K562 (cell line): Measurements from ENCODE around the gene AJM1. TPM values are rescaled to one million over a fixed set of nuclear protein-coding genes. Genes with fewer than 3 reads are reported as not detected.

ENCODE experiments used
- ASH1L ChIP-seq: fragments of 450-650 bp; IDR thresholded peaks from 2 replicates; pipeline ENCODE4 v1.6.1; 2018; ENCODE audit warnings: borderline replicate concordance, mild to moderate bottlenecking, low read depth; ENCODE audit not compliant: partially characterized antibody
- C11orf30 ChIP-seq: fragments of 450-650 bp; IDR thresholded peaks from 2 replicates; pipeline ENCODE4 v1.6.1; 2016; ENCODE audit warnings: low read depth, mild to moderate bottlenecking
- CTBP1 ChIP-seq: fragments of 450-650 bp; IDR thresholded peaks from 2 replicates; pipeline ENCODE4 v1.6.1; 2016; ENCODE audit warnings: borderline replicate concordance
- EGR1 ChIP-seq: fragments of 450-650 bp; conservative IDR thresholded peaks from 2 replicates; pipeline ENCODE4 v1.6.1; 2017; ENCODE audit warnings: mild to moderate bottlenecking
- GATA2 ChIP-seq: sonication (generic); formaldehyde crosslinking; IDR thresholded peaks from 2 replicates; pipeline ENCODE4 v1.4.0; 2020; ENCODE audit warnings: mild to moderate bottlenecking, missing genetic modification reagents
- MCM5 ChIP-seq: fragments of 450-650 bp; IDR thresholded peaks from 2 replicates; pipeline ENCODE4 v1.6.1; 2016; ENCODE audit warnings: low read depth
- MIER1 ChIP-seq: fragments of 450-650 bp; IDR thresholded peaks from 2 replicates; pipeline ENCODE4 v1.6.1; 2016; ENCODE audit warnings: antibody characterized with exemption, mild to moderate bottlenecking, low read depth
- POLR2AphosphoS5 ChIP-seq: IDR thresholded peaks from 2 replicates; pipeline ENCODE4 v1.6.1; 2011; ENCODE audit warnings: mild to moderate bottlenecking, low read depth, low read length, moderate library complexity; ENCODE audit not compliant: control insufficient read depth, insufficient read depth
- RHOXF2B ChIP-seq: fragments of 250-450 bp; sonication (Bioruptor Pico); conservative IDR thresholded peaks from 2 replicates; pipeline ENCODE4 v1.5.1; 2021
- SETDB1 ChIP-seq: IDR thresholded peaks from one replicate; pipeline ENCODE4 v1.6.1; 2012; ENCODE audit warnings: low read length, control low read depth, inconsistent platforms
- SIN3B ChIP-seq: fragments of 450-650 bp; IDR thresholded peaks from 2 replicates; pipeline ENCODE4 v1.6.1; 2017; ENCODE audit warnings: low read depth, mild to moderate bottlenecking, moderate library complexity
- STAT5A ChIP-seq: IDR thresholded peaks from 2 replicates; pipeline ENCODE4 v1.6.1; 2012; ENCODE audit warnings: low read length, inconsistent platforms, borderline replicate concordance
- ZNF212 ChIP-seq: fragments of 450-650 bp; formaldehyde crosslinking; IDR thresholded peaks from 2 replicates; pipeline ENCODE4 v1.4.0; 2020; ENCODE audit warnings: mild to moderate bottlenecking
- polyA plus RNA-seq, 8 experiments: library from polyadenylated mRNA; depleted of rRNA in 4 of 8; stranded (reverse) in 5 of 8; unstranded in 3 of 8; fragments of >200 nt; fragmentation: Nextera tagmentation in 2 of 8; fragmentation: Illumina TruSeq in 1 of 8; extraction: Ambion mirVana in 2 of 8; extraction: Trizol in 1 of 8; gene quantifications; 2 replicates each; pipeline versions ENCODE4 v1.2.1 to v1.2.3, GENCODE V29; 2011 to 2014; ENCODE audit warnings: inconsistent platforms in 1 of 8, missing spikeins in 1 of 8
- total RNA-seq, 7 experiments: library from RNA; depleted of rRNA in 6 of 7; stranded (reverse); fragments of >200 nt in 6 of 7; fragmentation: Illumina TruSeq in 2 of 7; extraction: Trizol in 2 of 7; gene quantifications; 2 replicates each; pipeline versions ENCODE4 v1.2.1 to v1.2.3, GENCODE V29; 2011 to 2021; ENCODE audit warnings: low replicate concordance in 1 of 7
- TF ChIP-seq, protein P1 (sequence below): fragments of 450-650 bp; formaldehyde crosslinking; IDR thresholded peaks from 2 replicates; pipeline ENCODE4 v1.4.0; 2022; ENCODE audit warnings: missing genetic modification characterization
- TF ChIP-seq, protein P2 (sequence below): fragments of 250-450 bp; sonication (Bioruptor Pico); IDR thresholded peaks from 2 replicates; pipeline ENCODE4 v1.8.0; 2021; ENCODE audit warnings: moderate library complexity, mild to moderate bottlenecking, inconsistent platforms
- TF ChIP-seq, protein P3 (sequence below): fragments of 450-650 bp; formaldehyde crosslinking; IDR thresholded peaks from 2 replicates; pipeline ENCODE4 v1.4.0; 2020; ENCODE audit warnings: mild to moderate bottlenecking, moderate library complexity
- TF ChIP-seq, protein P4 (sequence below): fragments of 450-650 bp; IDR thresholded peaks from 2 replicates; pipeline ENCODE4 v1.7.0; 2016; ENCODE audit warnings: borderline replicate concordance
- TF ChIP-seq, protein P5 (sequence below): fragments of 450-650 bp; IDR thresholded peaks from 2 replicates; pipeline ENCODE4 v1.6.1; 2016; ENCODE audit warnings: borderline replicate concordance
- TF ChIP-seq, protein P6 (sequence below): sonication (generic); formaldehyde crosslinking; IDR thresholded peaks from 2 replicates; pipeline ENCODE4 v1.8.1; 2023; ENCODE audit warnings: mild to moderate bottlenecking, missing genetic modification reagents

AJM1 gene
- total and polyA plus RNA-seq, 9 of the 15 experiments (the other 6 are each of a cell fraction or from before 2014, with no cell fraction given): 0.01 to 3.7 (median 0.65) TPM; not detected in 1

DNA sequence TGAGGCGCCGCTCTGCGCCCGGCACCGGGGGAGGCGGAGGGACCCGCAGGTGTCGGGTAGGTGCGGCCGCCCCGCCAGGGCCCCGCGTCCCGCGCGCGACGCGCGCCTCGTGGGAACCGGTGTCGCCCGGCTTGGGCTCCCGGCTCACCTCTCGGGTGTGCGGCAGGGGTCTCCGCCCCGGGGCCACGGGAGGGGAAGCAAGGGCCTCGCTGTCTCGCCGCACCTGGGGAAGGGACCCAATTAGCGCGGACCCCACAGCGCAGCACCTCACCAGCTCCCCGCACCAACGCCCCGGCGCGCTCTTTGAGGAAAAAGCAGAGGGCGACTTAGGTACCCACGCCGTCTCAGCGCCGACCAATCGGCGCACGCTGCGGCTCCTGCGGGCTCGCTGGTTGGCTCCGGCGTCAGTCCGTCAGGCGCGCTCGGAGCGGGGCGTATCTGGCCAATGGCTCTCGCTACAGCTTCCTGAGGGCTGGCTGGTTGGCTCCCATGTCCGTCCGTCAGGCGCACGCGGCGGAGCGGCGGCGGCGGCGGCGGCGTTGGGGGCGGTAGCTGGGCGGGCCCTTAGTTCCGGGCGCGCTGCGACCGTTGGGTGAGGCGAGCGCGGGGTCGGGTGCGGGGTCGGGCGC lies 43.8 kb downstream of the AJM1 start, which contains the start of gene TRAF2 (continued):
- TF ChIP-seq SETDB1: no peak
- TF ChIP-seq, protein P1, sequence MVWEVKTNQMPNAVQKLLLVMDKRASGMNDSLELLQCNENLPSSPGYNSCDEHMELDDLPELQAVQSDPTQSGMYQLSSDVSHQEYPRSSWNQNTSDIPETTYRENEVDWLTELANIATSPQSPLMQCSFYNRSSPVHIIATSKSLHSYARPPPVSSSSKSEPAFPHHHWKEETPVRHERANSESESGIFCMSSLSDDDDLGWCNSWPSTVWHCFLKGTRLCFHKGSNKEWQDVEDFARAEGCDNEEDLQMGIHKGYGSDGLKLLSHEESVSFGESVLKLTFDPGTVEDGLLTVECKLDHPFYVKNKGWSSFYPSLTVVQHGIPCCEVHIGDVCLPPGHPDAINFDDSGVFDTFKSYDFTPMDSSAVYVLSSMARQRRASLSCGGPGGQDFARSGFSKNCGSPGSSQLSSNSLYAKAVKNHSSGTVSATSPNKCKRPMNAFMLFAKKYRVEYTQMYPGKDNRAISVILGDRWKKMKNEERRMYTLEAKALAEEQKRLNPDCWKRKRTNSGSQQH: 0 out of 2 replicates have a peak, but pooled peaks have one; percentile 21
- TF ChIP-seq, protein P2, sequence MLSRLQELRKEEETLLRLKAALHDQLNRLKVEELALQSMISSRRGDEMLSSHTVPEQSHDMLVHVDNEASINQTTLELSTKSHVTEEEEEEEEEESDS: no peak
- TF ChIP-seq CTBP1: peak; percentile 99
- no peak for TF ChIP-seq MIER1
- TF ChIP-seq, protein P3, sequence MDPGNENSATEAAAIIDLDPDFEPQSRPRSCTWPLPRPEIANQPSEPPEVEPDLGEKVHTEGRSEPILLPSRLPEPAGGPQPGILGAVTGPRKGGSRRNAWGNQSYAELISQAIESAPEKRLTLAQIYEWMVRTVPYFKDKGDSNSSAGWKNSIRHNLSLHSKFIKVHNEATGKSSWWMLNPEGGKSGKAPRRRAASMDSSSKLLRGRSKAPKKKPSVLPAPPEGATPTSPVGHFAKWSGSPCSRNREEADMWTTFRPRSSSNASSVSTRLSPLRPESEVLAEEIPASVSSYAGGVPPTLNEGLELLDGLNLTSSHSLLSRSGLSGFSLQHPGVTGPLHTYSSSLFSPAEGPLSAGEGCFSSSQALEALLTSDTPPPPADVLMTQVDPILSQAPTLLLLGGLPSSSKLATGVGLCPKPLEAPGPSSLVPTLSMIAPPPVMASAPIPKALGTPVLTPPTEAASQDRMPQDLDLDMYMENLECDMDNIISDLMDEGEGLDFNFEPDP: 0 out of 2 replicates have a peak, but pooled peaks have one; percentile 40
- TF ChIP-seq, protein P4, sequence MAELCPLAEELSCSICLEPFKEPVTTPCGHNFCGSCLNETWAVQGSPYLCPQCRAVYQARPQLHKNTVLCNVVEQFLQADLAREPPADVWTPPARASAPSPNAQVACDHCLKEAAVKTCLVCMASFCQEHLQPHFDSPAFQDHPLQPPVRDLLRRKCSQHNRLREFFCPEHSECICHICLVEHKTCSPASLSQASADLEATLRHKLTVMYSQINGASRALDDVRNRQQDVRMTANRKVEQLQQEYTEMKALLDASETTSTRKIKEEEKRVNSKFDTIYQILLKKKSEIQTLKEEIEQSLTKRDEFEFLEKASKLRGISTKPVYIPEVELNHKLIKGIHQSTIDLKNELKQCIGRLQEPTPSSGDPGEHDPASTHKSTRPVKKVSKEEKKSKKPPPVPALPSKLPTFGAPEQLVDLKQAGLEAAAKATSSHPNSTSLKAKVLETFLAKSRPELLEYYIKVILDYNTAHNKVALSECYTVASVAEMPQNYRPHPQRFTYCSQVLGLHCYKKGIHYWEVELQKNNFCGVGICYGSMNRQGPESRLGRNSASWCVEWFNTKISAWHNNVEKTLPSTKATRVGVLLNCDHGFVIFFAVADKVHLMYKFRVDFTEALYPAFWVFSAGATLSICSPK: no peak
- TF ChIP-seq MCM5: no peak
- TF ChIP-seq ASH1L: peak; percentile 99
- TF ChIP-seq ZNF212: no peak; the same call in 1 of the 2 replicates
- TF ChIP-seq C11orf30: peak; percentile 38; the same call in 1 of the 2 replicates
- no peak for TF ChIP-seq GATA2
- TF ChIP-seq EGR1: peak; percentile 54
- TF ChIP-seq, protein P5, sequence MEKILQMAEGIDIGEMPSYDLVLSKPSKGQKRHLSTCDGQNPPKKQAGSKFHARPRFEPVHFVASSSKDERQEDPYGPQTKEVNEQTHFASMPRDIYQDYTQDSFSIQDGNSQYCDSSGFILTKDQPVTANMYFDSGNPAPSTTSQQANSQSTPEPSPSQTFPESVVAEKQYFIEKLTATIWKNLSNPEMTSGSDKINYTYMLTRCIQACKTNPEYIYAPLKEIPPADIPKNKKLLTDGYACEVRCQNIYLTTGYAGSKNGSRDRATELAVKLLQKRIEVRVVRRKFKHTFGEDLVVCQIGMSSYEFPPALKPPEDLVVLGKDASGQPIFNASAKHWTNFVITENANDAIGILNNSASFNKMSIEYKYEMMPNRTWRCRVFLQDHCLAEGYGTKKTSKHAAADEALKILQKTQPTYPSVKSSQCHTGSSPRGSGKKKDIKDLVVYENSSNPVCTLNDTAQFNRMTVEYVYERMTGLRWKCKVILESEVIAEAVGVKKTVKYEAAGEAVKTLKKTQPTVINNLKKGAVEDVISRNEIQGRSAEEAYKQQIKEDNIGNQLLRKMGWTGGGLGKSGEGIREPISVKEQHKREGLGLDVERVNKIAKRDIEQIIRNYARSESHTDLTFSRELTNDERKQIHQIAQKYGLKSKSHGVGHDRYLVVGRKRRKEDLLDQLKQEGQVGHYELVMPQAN: peak; percentile 37; the same call in 1 of the 2 replicates
- 0 out of 2 replicates have a peak, but pooled peaks have one; percentile 84 for TF ChIP-seq RHOXF2B (CRISPR knock-in tag)
- peak; percentile 64; the same call in 1 of the 2 replicates for TF ChIP-seq SIN3B
- peak; percentile 69 for TF ChIP-seq POLR2AphosphoS5
- TF ChIP-seq, protein P6, sequence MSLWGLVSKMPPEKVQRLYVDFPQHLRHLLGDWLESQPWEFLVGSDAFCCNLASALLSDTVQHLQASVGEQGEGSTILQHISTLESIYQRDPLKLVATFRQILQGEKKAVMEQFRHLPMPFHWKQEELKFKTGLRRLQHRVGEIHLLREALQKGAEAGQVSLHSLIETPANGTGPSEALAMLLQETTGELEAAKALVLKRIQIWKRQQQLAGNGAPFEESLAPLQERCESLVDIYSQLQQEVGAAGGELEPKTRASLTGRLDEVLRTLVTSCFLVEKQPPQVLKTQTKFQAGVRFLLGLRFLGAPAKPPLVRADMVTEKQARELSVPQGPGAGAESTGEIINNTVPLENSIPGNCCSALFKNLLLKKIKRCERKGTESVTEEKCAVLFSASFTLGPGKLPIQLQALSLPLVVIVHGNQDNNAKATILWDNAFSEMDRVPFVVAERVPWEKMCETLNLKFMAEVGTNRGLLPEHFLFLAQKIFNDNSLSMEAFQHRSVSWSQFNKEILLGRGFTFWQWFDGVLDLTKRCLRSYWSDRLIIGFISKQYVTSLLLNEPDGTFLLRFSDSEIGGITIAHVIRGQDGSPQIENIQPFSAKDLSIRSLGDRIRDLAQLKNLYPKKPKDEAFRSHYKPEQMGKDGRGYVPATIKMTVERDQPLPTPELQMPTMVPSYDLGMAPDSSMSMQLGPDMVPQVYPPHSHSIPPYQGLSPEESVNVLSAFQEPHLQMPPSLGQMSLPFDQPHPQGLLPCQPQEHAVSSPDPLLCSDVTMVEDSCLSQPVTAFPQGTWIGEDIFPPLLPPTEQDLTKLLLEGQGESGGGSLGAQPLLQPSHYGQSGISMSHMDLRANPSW (CRISPR knock-in tag): no peak
- TF ChIP-seq STAT5A: no peak
